NCI-H187 treated with DMSO at 0.1 percent for 48 hours (cell line): ENCODE results near the gene EPG5.
"Not testable (repeated sequence)": the region's sequence is repeated elsewhere in the genome, so short reads cannot be mapped to it uniquely, and the experiment has no call there.

ENCODE experiments used
- DNase-seq: peaks from one replicate; lab custom pipeline; 2025; lab: John Stamatoyannopoulos, UW

The EPG5 gene

DNA sequence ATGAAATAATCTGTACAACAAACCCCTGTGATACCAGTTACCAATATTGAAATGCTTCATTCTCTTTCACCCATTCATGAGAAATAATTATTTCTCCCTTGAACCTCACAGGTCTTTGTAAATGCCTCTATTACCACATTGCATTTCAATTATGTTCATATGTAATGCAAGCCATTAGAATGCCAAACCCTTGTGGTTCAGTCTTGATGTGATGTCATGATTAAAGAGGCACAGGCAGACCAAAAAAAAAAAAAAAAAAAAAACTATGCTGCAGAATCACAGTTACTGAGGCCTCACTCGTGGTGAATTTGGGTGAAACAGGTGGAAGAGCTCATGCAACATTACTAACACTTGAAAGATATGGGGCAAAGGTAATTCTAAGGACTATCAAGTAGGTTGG lies 9.4 kb upstream of the EPG5 start:
- DNase-seq, result no peak

DNA sequence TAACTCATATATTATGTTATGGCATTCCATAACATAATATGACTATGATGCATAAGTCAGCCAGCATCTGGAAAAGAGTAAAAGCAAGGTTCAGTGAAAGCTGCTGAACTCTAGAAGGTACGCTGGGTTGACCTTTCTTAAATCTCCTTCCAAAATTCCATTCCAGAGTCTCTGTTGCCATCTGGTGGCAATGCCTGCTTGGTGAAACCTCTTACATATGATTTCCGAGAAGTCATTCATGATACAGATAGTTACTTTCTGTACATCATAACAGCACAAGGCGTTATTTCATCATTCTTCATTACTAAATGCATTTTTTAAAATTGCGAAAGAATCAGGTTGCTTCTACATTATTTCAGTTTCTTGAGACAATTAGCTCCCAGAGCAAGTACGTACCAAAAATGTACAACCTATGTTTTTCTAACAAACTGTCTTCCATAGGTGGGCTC lies 7.0 kb upstream of the EPG5 start:
- DNase-seq, result peak; percentile 31

GRCh38 chr18:45964913-45965312 lies 2.2 kb downstream of the EPG5 start:
- DNase-seq, result not testable (repeated sequence)

GRCh38 chr18:45962866-45963265 lies 4.3 kb downstream of the EPG5 start:
- DNase-seq, result no peak

DNA sequence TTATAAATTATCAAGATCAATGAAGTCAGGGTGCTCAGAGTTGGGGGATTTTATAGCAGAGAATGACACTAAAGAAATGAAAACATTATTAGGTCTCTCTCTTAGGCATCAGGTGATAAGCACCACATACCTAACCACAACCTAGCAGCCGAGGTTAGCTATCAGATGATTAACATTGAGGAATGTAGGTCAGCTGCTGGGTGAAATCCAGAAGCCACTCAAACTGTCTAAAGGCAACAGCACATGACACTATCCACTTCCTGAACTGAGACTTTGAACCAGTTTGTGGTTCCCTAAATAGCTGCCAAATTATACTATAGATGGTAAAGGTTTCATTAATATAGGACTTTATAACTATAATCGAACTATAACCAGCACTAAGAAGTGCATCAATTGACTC lies 4.7 kb downstream of the EPG5 start:
- no peak for DNase-seq

GRCh38 chr18:45959484-45959883 lies 7.6 kb downstream of the EPG5 start:
- not testable (repeated sequence) for DNase-seq

- no peak for DNase-seq
Observed at GRCh38 chr18:45958730-45959129, 8.4 kb downstream of the EPG5 start.

DNA sequence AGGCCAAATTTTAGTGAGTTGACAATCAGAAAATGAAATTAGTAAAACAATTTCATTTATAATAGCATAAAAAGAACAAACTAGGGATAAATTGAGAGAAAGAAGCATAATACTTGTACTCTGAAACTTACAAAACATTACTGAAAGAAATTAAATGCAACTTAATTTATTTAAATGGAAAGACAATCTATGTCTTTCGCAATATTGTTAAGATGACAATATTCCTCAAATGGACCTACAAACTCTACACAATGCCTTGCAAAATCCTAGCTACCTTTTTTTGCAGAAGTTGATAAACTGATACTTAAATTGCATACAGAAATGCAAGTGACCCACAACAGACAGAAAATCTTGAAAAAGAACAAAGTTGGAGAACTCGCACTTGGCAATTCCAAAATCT lies 9.1 kb downstream of the EPG5 start:
- DNase-seq, result no peak

DNA sequence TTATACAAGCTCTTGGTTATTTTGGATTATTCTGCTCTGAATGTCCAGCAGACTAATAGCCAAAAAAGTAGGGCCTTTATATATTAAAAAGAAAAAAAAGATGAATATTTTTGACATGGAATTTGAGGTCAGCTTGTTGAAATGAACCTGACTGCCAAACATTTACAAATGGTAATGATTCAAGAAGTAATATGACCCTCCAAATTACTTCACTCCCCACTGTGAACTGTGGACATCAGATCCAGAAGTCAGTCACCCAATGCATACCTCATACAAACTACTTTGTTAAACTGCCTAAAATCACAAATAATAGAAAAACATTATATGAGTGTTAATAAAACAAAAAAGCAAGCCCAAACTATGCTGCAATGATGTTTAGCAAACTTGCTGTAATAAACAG lies 10.0 kb downstream of the EPG5 start:
- DNase-seq, result no peak

- DNase-seq, result no peak
Observed at GRCh38 chr18:45954070-45954934, 12.8 kb downstream of the EPG5 start.

DNA sequence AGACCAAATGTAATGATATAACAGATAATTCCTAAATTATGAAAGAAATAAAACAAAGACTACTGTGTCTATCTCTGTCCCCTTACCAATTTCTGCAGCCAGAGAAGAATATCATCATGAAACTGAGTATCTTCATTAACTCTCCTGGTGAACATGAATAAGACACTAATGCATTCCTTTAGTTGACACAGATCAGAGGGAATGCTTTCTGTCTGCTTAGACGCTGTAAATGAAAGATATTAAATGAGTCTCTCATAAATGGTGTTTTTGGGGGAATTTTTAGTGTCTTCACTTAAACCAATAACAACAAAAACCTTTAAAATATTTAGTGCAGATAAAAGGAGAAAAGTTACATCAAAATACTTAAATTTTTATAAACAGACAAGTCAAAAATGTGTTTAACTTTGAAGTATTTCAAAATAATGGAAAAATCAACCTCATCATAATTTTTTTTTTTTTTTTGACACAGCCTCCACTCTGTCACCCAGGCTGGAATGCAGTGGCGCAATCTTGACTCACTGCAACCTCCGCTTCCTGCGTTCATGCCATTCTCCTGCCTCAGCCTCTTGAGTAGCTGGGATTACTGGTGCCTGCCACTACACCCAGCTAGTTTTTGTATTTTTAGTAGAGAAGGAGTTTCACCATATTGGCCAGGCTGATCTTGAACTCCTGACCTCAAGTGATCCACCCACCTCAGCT lies 16.0 kb downstream of the EPG5 start:
- DNase-seq, result no peak

DNA sequence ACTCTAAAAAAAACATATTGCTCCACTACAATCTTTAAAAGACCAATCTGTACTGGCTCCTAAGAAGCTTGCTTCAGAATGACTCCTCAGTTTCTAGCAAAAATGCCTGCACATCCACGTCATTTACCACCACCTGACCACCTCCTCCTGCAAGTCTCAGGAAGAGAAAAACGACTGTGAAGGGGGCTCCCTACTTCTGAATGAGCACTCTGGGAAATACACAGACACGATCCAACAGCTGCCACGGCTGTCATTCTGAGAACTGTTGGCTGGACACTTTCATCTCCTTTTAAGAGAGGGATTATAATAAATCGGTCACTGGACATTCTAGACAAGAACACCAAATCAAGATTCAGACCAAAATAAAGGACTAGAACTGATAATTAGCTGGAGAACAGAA lies 21.5 kb downstream of the EPG5 start:
- no peak for DNase-seq

DNA sequence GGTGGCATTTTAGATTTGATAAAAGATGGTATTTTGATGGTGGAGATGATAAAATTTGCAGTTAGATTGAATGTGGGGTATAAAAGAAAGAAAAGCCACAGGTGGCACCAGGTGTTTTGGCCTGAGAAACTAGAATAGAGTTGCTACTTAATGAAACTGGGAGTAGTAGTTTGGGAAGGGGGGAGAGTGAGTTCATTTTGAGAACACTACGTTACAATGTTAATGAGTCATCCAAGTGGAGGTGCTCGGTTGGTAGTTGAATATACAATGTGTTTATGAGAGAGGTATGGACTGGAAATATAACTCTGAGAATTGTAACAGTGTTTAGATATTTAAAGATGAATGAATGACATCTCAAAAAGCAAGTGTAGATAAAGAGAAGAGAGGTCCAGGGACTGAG lies 26.4 kb downstream of the EPG5 start:
- DNase-seq, result no peak

- DNase-seq, result no peak
Observed at GRCh38 chr18:45939236-45939635, 27.9 kb downstream of the EPG5 start.

DNA sequence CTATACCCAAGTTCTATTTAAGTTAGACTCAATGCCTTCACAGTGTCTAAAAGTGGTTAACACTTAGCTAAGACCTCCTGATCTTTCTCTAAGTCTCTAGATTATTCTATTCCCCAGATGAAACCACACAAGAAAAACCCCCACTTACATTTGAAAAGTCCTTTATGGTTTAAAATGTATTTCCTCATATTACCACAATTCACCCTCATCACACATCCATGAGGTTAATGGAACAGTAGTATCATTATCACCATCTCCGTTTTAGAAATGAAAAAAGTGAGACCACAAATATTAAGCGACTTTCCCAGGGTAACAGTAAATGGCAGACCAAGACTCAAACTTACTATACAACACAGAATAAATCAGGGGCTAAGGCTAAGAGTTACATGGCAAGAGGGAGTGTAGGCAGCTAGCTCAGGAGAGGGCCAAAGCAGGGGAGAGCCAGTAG lies 28.6 kb downstream of the EPG5 start:
- DNase-seq, result no peak

- no peak for DNase-seq
Observed at GRCh38 chr18:45935591-45936335, 31.4 kb downstream of the EPG5 start.

- DNase-seq, result no peak
Observed at GRCh38 chr18:45932708-45933107, 34.4 kb downstream of the EPG5 start.

DNA sequence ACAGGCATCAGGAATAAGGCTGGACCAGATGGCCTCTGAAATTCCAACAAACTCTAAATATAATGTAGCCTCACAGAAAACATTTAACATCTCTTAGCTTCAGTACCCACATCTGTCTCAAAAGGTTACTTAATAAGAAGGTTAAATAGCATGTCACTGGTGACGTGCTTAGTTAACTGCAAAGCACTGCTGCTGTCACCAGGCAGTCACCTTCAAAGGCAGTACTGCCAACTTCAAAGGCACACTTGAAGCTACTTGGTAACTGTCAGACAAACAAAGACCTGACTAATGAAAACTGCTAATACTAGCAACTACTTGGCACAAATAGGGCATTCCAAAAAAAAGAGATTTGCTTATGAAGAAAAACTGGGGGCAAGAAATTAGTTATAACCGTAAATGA lies 36.2 kb downstream of the EPG5 start:
- no peak for DNase-seq

GRCh38 chr18:45926691-45927090 lies 40.4 kb downstream of the EPG5 start:
- DNase-seq, result no peak

GRCh38 chr18:45926085-45926484 lies 41.0 kb downstream of the EPG5 start:
- no peak for DNase-seq

DNA sequence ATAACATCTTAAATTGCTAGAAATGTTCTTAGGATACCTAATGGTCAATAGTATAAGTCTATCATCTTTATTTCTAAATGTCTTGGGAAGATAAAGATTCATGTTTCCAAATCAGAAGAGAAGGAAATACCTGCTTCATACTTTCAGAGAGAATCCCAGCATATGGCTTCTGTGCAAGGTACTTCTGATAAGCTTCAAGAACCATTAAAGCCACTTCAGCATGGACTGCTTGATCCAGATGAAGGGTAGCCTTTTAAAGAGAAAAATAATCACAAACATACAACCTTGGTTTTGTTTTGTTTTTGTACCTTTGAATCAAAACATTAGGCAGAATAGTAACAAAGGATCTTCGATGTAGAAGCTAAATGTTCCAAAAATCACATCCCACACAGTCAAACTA lies 44.0 kb downstream of the EPG5 start:
- DNase-seq, result no peak

DNA sequence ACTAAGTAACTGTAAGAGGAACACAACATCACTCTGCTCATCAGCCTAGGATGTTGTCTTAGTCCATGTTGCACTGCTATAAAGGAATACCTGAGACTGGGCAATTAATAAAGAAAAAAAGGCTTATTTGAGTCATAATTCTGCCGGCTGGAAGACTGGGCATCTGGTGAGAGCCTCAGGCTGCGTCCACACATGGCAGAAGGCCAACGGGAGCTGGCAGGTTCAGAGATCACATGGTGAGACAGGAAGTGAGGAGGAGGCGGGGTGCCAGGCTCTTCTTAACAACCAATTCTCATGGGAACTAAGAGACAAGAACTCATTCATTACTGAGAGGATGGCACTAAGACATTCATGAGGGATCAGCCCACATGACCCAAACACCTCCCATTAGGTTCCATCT lies 46.8 kb downstream of the EPG5 start:
- no peak for DNase-seq

DNA sequence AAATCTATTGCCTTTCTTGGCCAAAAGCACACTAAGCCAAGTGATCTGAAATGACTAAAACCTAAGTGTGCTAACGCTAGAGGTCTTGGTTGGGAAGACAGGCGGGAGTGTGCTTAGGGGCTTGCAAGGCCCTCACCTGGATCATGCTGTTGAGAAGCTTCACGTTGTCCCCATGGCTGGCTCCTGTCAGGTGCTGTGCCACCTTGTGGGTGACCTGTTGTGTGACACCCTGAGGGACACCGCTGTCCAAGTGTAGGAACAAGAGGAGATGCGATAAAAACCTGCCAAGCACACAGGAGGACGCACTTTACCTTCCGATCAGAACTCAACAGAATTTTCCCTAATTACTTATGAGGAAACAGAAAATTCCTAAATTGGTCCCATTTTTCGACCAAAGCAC lies 50.8 kb downstream of the EPG5 start:
- no peak for DNase-seq
